ENCODE measurements around the gene GCH1. TPM values are rescaled to one million over a fixed set of nuclear protein-coding genes. Genes with fewer than 3 reads are reported as not detected.
A peak's percentile ranks its signal among the peaks of the same experiment; 100 is the strongest.

Gene GCH1
- total RNA-seq, 4 donors from 2014 or later: 9.5 to 24.1 (median 15.4) TPM

DNA sequence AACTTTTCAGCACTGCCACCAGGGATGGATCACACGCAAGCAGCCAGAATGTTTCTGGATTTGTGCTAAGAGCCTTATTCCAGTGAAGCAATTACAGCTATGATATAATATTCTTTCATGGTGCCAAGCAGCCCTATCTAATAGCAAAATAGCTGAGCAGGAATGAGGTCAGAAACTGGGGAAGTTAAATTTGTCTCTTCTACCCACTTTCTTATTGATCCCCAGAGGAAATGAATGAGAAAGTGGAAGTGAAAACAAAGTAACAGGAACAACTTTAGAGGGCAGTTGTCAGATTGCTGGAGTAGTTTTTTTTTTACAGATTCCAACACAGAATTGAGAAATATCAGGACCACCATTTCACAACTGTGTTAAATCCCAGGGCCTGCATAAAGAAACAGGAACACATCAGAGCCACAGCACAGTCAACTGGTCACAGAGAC, 44.8 kb downstream of the GCH1 start:
- DNase-seq (ENCODE audit: low spot score in 2 of 2): peak in 1 of 2 donors; percentile 23
- WGBS, 2 donors: 65 to 77% methylated on average over 1 of the region's 1 CpG
- no peak overlapping the region for H3K4me3 ChIP-seq (ENCODE audit: low read depth, poor library complexity, severe bottlenecking)
- intact Hi-C loops (cut with DNase I; ENCODE audit: low total_unique reads): no loop called here
- TF ChIP-seq POLR2A (IDR thresholded peaks at IDR 0.05): no peak
- TF ChIP-seq, protein P1, sequence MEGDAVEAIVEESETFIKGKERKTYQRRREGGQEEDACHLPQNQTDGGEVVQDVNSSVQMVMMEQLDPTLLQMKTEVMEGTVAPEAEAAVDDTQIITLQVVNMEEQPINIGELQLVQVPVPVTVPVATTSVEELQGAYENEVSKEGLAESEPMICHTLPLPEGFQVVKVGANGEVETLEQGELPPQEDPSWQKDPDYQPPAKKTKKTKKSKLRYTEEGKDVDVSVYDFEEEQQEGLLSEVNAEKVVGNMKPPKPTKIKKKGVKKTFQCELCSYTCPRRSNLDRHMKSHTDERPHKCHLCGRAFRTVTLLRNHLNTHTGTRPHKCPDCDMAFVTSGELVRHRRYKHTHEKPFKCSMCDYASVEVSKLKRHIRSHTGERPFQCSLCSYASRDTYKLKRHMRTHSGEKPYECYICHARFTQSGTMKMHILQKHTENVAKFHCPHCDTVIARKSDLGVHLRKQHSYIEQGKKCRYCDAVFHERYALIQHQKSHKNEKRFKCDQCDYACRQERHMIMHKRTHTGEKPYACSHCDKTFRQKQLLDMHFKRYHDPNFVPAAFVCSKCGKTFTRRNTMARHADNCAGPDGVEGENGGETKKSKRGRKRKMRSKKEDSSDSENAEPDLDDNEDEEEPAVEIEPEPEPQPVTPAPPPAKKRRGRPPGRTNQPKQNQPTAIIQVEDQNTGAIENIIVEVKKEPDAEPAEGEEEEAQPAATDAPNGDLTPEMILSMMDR (IDR thresholded peaks at IDR 0.05): no peak

DNA sequence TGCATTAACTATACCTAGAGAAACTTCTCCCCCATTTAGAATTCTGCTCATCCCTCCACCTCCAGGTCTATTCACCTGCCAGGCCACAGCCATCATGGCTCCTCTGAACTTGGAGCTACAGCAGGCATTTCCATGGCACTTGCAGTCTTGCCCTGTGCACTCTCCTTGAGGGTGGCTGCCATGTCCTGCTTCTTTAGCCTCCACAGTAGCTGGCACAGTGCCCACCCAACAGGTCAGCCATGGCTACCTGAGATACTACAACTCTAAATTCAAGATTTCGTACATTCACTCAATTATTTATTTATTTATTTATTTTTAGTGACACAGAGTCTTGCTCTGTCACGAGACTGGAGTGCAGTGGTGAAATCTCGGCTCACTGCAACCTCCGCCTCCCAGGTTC, 46.5 kb downstream of the GCH1 start:
- TF ChIP-seq, protein P1 (IDR thresholded peaks at IDR 0.05): no peak
- no peak for TF ChIP-seq POLR2A (IDR thresholded peaks at IDR 0.05)
- DNase-seq (ENCODE audit: low spot score in 2 of 2): no peak
- 93 to 99% methylated on average over 4 of the region's 4 CpGs for WGBS, 2 donors
- intact Hi-C loops (cut with DNase I; ENCODE audit: low total_unique reads): no loop called here
- no peak overlapping the region for H3K4me3 ChIP-seq (ENCODE audit: low read depth, poor library complexity, severe bottlenecking)

DNA sequence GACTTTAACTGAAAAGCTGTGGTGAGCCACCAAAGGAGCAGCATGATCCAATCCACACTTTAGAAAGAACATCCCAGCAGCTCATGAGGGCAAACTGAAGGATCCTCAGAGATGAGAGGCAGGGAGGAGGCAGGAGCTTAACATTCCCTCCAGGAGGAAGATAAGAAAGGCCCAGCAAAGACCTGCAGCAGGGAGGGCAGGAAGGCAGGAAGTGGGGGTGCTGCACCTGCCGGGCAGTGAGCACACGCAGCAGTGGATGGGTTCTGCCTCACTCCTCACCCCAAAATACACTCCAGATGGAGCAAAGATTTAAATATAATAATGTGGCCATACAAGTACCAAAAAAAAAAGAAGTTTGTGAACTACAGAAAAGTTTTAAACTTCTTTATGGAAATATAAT, 48.4 kb downstream of the GCH1 start:
- 46 to 49% methylated on average over 2 of the region's 2 CpGs for WGBS, 2 donors
- no peak for DNase-seq (ENCODE audit: low spot score in 2 of 2)
- intact Hi-C loops (cut with DNase I; ENCODE audit: low total_unique reads): no loop called here
- no peak for TF ChIP-seq POLR2A (IDR thresholded peaks at IDR 0.05)
- TF ChIP-seq, protein P1 (IDR thresholded peaks at IDR 0.05): no peak
- H3K4me3 ChIP-seq (ENCODE audit: low read depth, poor library complexity, severe bottlenecking): no peak overlapping the region

DNA sequence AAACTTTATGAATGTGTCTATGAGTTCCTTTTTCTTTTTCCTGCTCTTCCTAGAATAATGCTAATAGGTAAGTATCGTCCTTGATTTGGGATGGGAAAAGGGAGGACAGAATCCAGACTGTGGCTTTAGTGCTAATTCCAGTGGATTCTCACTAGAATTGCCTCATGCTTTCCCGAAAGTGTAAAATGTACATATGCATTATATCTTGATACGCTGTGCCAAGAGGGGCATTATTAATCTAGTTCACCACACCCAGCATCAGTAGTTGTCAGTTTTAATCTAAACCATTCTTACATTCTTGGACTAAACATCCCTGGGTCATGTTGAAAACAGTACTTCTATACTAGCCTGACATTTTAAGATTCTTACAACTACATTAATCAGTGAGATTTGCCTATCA, 49.3 kb downstream of the GCH1 start:
- TF ChIP-seq POLR2A (IDR thresholded peaks at IDR 0.05): no peak
- TF ChIP-seq, protein P1 (IDR thresholded peaks at IDR 0.05): no peak
- intact Hi-C loops (cut with DNase I; ENCODE audit: low total_unique reads): no loop called here
- no peak for DNase-seq (ENCODE audit: low spot score in 2 of 2)
- no peak overlapping the region for H3K4me3 ChIP-seq (ENCODE audit: low read depth, poor library complexity, severe bottlenecking)
- 85 to 89% methylated on average over 3 of the region's 3 CpGs for WGBS, 2 donors

DNA sequence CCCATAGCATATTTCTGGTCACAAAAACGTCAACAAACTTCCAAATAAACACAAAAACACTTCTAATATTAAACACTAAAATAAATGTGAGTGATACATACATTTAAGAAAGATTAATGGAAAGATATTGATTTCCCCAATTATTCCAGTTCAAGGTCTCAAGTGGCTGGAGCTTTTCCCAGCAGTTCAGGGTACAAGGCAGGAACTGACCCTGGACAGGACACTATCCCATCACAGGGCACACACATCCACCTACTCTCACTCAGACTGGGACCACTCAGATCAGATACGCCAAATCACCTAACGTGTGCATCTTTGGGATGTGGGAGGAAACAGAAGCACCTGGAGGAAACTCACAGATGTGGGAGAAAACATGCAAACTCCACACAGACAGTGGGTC, 50.4 kb downstream of the GCH1 start:
- intact Hi-C loops (cut with DNase I; ENCODE audit: low total_unique reads): no loop called here
- no peak for DNase-seq (ENCODE audit: low spot score in 2 of 2)
- no peak for TF ChIP-seq POLR2A (IDR thresholded peaks at IDR 0.05)
- TF ChIP-seq, protein P1 (IDR thresholded peaks at IDR 0.05): no peak

DNA sequence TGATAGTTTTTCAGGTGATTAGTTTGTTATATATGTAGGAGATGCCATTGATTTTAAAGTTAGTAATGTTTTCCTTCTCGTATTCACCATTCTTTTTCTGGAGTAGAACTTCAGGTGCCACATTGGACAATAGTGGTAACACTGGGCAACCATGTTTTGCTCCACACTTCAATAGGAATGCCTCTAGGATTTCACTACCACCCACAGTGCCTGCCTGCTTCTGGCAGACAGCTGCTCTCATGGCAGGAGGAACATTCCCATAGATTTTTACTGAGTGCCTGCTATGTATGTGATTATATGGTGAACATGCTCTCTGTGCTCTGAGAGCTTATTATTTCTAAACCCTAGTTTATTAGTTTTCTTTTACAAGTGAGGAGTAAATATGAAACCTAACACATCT, 53.7 kb downstream of the GCH1 start:
- 93 to 94% methylated on average over 1 of the region's 1 CpG for WGBS, 2 donors
- no peak overlapping the region for H3K4me3 ChIP-seq (ENCODE audit: low read depth, poor library complexity, severe bottlenecking)
- no peak for DNase-seq (ENCODE audit: low spot score in 2 of 2)
- intact Hi-C loops (cut with DNase I; ENCODE audit: low total_unique reads): no loop called here
- TF ChIP-seq, protein P1 (IDR thresholded peaks at IDR 0.05): no peak
- TF ChIP-seq POLR2A (IDR thresholded peaks at IDR 0.05): no peak

More for the DNA sequence above, 50.4 kb downstream of the GCH1 start:
- WGBS, 2 donors: 79 to 80% methylated on average over 3 of the region's 3 CpGs
- no peak overlapping the region for H3K4me3 ChIP-seq (ENCODE audit: low read depth, poor library complexity, severe bottlenecking)

Data from lower leg skin (tissue), 4 donors.